OCI-LY1 (cell line): ENCODE results near the gene ARHGAP22.

ENCODE experiments used
- H2AFZ ChIP-seq: fragments of 200-600 bp; sonication (generic), shearing (Covaris generic); 2 replicates; pipeline ENCODE4 v1.6.0; 2014; ENCODE audit warnings: antibody characterized with exemption, mild to moderate bottlenecking, low read length
- H3F3A ChIP-seq: fragments of 200-600 bp; sonication (generic), shearing (Covaris generic); 2 replicates; pipeline ENCODE4 v1.6.0; 2014; ENCODE audit warnings: mild to moderate bottlenecking, antibody characterized with exemption, low read length, moderate library complexity; ENCODE audit not compliant: insufficient read depth
- H3K27ac ChIP-seq: fragments of 200-600 bp; sonication (generic); 2 replicates; pipeline ENCODE4 v1.5.1; 2014; ENCODE audit warnings: low read length, mixed run types, mild to moderate bottlenecking, low read depth; ENCODE audit not compliant: poor library complexity, severe bottlenecking
- H3K27me3 ChIP-seq: fragments of 200-600 bp; sonication (generic); 2 replicates; pipeline ENCODE4 v1.6.0; 2014; ENCODE audit warnings: antibody characterized with exemption, mild to moderate bottlenecking, low read length, moderate library complexity; ENCODE audit not compliant: insufficient read depth
- H3K36me3 ChIP-seq: fragments of 200-600 bp; sonication (generic); 2 replicates; pipeline ENCODE4 v1.6.1; 2014; ENCODE audit warnings: mild to moderate bottlenecking, antibody characterized with exemption, low read length, moderate library complexity, mixed read lengths; ENCODE audit not compliant: insufficient read depth
- H3K4me1 ChIP-seq: fragments of 200-600 bp; sonication (generic); 2 replicates; pipeline ENCODE4 v1.5.1; 2014; ENCODE audit warnings: mild to moderate bottlenecking, low read length, moderate library complexity; ENCODE audit not compliant: insufficient read depth, severe bottlenecking
- H3K4me2 ChIP-seq: fragments of 200-600 bp; sonication (generic), shearing (Covaris generic); 2 replicates; pipeline ENCODE4 v1.6.1; 2014; ENCODE audit warnings: low read length
- H3K4me3 ChIP-seq: fragments of 200-600 bp; sonication (generic); 2 replicates; pipeline ENCODE4 v1.5.1; 2014; ENCODE audit warnings: low read length, low read depth, mild to moderate bottlenecking, mixed read lengths; ENCODE audit not compliant: poor library complexity, severe bottlenecking
- H3K79me2 ChIP-seq: fragments of 200-600 bp; shearing (Covaris generic); 2 replicates; pipeline ENCODE4 v1.6.1; 2016; ENCODE audit warnings: mixed run types, low read length, mixed read lengths; ENCODE audit not compliant: insufficient read depth
- H3K9ac ChIP-seq: fragments of 200-600 bp; sonication (generic), shearing (Covaris generic); 2 replicates; pipeline ENCODE4 v1.6.1; 2014; ENCODE audit warnings: mild to moderate bottlenecking, low read length, mixed read lengths
- H3K9me2 ChIP-seq: fragments of 200-600 bp; sonication (generic), shearing (Covaris generic); 2 replicates; pipeline ENCODE4 v1.6.1; 2014; ENCODE audit warnings: low read depth, mild to moderate bottlenecking, low read length, mixed read lengths
- H3K9me3 ChIP-seq: fragments of 200-600 bp; shearing (Covaris generic); 2 replicates; pipeline ENCODE4 v1.6.1; 2014; ENCODE audit warnings: low read length, mixed read lengths
- H4K20me1 ChIP-seq: fragments of 200-600 bp; sonication (generic), shearing (Covaris generic); 2 replicates; pipeline ENCODE4 v1.6.0; 2016; ENCODE audit warnings: mild to moderate bottlenecking, low read length; ENCODE audit not compliant: insufficient read depth
- CTCF ChIP-seq: fragments of 200-600 bp; sonication (generic), shearing (Covaris generic); IDR thresholded peaks from 2 replicates; pipeline ENCODE4 v1.5.1; 2017; ENCODE audit warnings: mild to moderate bottlenecking, antibody characterized with exemption, low read length, moderate library complexity, mixed read lengths
- EZH2 ChIP-seq: fragments of 200-600 bp; sonication (generic), shearing (Covaris generic); IDR thresholded peaks from 2 replicates; pipeline ENCODE4 v1.8.0; 2017; ENCODE audit warnings: borderline replicate concordance, mixed run types, mild to moderate bottlenecking, antibody characterized with exemption, low read length, moderate library complexity, mixed read lengths

Gene ARHGAP22

GRCh38 chr10:48529331-48529730, 75.5 kb downstream of the ARHGAP22 start:
- Histone ChIP-seq H3K9me2 (no peaks in the 10 kb centered on the region), H2AFZ (no peak overlapping the region), H3K4me2 (no peak overlapping the region), H4K20me1 (no peaks in the 10 kb centered on the region), H3K4me3 (no peak overlapping the region), H3K36me3 (no peaks in the 10 kb centered on the region), H3K4me1 (no peaks in the 10 kb centered on the region), H3F3A (no peaks in the 10 kb centered on the region), H3K27ac (no peak overlapping the region), H3K9me3 (no peaks in the 10 kb centered on the region), H3K27me3 (peaks cover 4% of the 10 kb centered on the region; the same call in 1 of the 2 replicates), H3K79me2 (no peaks in the 10 kb centered on the region), H3K9ac (no peak overlapping the region)
- TF ChIP-seq EZH2: no peak
- no peak for TF ChIP-seq CTCF

- no peak for TF ChIP-seq EZH2
- no peak for TF ChIP-seq CTCF
- no peaks in the 10 kb centered on the region for H3K9me3 ChIP-seq
- no peaks in the 10 kb centered on the region for H3K79me2 ChIP-seq
- H3K9me2 ChIP-seq: no peaks in the 10 kb centered on the region
- no peaks in the 10 kb centered on the region for H3K36me3 ChIP-seq
- no peak overlapping the region for H3K4me3 ChIP-seq
- H3K27ac ChIP-seq: no peak overlapping the region
- no peak overlapping the region for H3K9ac ChIP-seq
- H3K4me1 ChIP-seq: no peaks in the 10 kb centered on the region
- no peaks in the 10 kb centered on the region for H3F3A ChIP-seq
- H3K4me2 ChIP-seq: no peak overlapping the region
- peaks cover 4% of the 10 kb centered on the region; the same call in 1 of the 2 replicates for H3K27me3 ChIP-seq
- H4K20me1 ChIP-seq: no peaks in the 10 kb centered on the region
- no peak overlapping the region for H2AFZ ChIP-seq
Measured at GRCh38 chr10:48527756-48528155, 77.1 kb downstream of the ARHGAP22 start.

GRCh38 chr10:48526846-48527505, 77.9 kb downstream of the ARHGAP22 start:
- Histone ChIP-seq H3K9me3 (no peaks in the 10 kb centered on the region), H3K4me1 (no peaks in the 10 kb centered on the region), H3K4me2 (no peak overlapping the region), H3K27ac (no peak overlapping the region), H3K4me3 (no peak overlapping the region), H3K9me2 (no peaks in the 10 kb centered on the region), H3F3A (no peaks in the 10 kb centered on the region), H4K20me1 (no peaks in the 10 kb centered on the region), H3K79me2 (no peaks in the 10 kb centered on the region), H3K9ac (no peak overlapping the region), H3K27me3 (peaks cover 4% of the 10 kb centered on the region; the same call in 1 of the 2 replicates), H2AFZ (no peak overlapping the region), H3K36me3 (no peaks in the 10 kb centered on the region)
- TF ChIP-seq CTCF (no peak), EZH2 (no peak)
